Endothelial cell of umbilical vein (primary cell): ENCODE data around the gene QPCT.

Source experiments
- CTCF ChIP-seq, 2 donors: IDR thresholded peaks; 1 replicate in 1 of 2; 2 replicates in 1 of 2; pipeline ENCODE4 v1.5.1; 2011; ENCODE audit warnings: low read length in 2 of 2, mild to moderate bottlenecking in 2 of 2, moderate library complexity in 2 of 2, control low read depth in 1 of 2, inconsistent platforms in 1 of 2, low read depth in 1 of 2; ENCODE audit not compliant: insufficient read depth in 1 of 2; ENCODE audit errors: extremely low read depth in 1 of 2
- MYC ChIP-seq: IDR thresholded peaks from one replicate; pipeline ENCODE4 v1.6.1; 2011; ENCODE audit warnings: mild to moderate bottlenecking, low read depth, low read length
- POLR2A ChIP-seq: IDR thresholded peaks from 2 replicates; pipeline ENCODE4 v1.6.1; 2012; ENCODE audit warnings: low read depth, mild to moderate bottlenecking, control low read depth, low read length
- POLR2AphosphoS5 ChIP-seq: IDR thresholded peaks from 2 replicates; pipeline ENCODE4 v1.6.1; 2012; ENCODE audit warnings: low read depth, mild to moderate bottlenecking, control low read depth, low read length, moderate library complexity; ENCODE audit not compliant: insufficient read depth

DNA sequence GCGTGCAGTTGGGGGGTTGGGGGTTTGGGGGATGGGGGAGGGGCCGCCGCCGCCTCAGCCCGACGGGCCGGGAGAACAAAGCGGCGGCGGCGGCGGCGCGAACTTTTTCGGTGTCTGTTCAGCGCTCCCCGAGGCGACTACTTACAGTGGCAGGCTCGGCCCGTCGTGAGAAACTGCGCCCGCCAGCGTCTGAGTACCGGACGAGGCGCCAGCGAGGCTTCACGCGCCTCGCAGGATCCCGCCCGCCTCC, 20.0 kb upstream of the QPCT start:
- TF ChIP-seq CTCF (IDR thresholded peaks at IDR 0.05; ENCODE audit: extremely low read depth in 1 of 2, insufficient read depth in 1 of 2, low read depth in 1 of 2, low read length in 2 of 2) (no peak), POLR2A (no peak), POLR2AphosphoS5 (peak; percentile 73), MYC (no peak)
